GM21360 (cell line): ENCODE data around the gene PNPLA8.

Source experiments
- ATAC-seq: cut with Tn5 transposase; IDR thresholded peaks from one replicate; pipeline ENCODE4 v1.9.1; 2021; ENCODE audit warnings: mild to moderate bottlenecking, moderate library complexity; ENCODE audit not compliant: unreplicated experiment

Gene PNPLA8

GRCh38 chr7:108448584-108449505 lies 77.1 kb downstream of the PNPLA8 start:
- ATAC-seq = no peak

- ATAC-seq = no peak
Measured at GRCh38 chr7:108442039-108442568, 83.8 kb downstream of the PNPLA8 start.

GRCh38 chr7:108441392-108441955 lies 84.5 kb downstream of the PNPLA8 start:
- no peak for ATAC-seq

GRCh38 chr7:108440613-108441012 lies 85.3 kb downstream of the PNPLA8 start:
- no peak for ATAC-seq

GRCh38 chr7:108436906-108437305 lies 89.0 kb downstream of the PNPLA8 start:
- ATAC-seq = no peak

- no peak for ATAC-seq
Measured at GRCh38 chr7:108434010-108434409, 91.9 kb downstream of the PNPLA8 start.

GRCh38 chr7:108431099-108431498 lies 94.8 kb downstream of the PNPLA8 start:
- ATAC-seq = no peak

- ATAC-seq = no peak
Measured at GRCh38 chr7:108430664-108431063, 95.3 kb downstream of the PNPLA8 start.

GRCh38 chr7:108427766-108428165 lies 98.2 kb downstream of the PNPLA8 start:
- no peak for ATAC-seq

- ATAC-seq = no peak
Measured at GRCh38 chr7:108425714-108426275, 100.1 kb downstream of the PNPLA8 start.

GRCh38 chr7:108424013-108424412 lies 101.9 kb downstream of the PNPLA8 start:
- ATAC-seq = no peak

- ATAC-seq = no peak
Measured at GRCh38 chr7:108423089-108423989, 102.6 kb downstream of the PNPLA8 start.

- ATAC-seq = no peak
Measured at GRCh38 chr7:108421720-108422331, 104.1 kb downstream of the PNPLA8 start.
